ENCODE data around the gene MYL9.

MYL9 gene

GRCh38 chr20:36526521-36527011, 14.8 kb upstream of the MYL9 start:
- no peak for DNase-seq

GRCh38 chr20:36527331-36528125, 13.8 kb upstream of the MYL9 start:
- peak in 1 of 2 experiments; percentile 15 for DNase-seq

GRCh38 chr20:36528176-36528874, 13.0 kb upstream of the MYL9 start:
- DNase-seq = no peak

- DNase-seq = no peak
Observed at GRCh38 chr20:36528875-36529417, 12.4 kb upstream of the MYL9 start.

- DNase-seq = peak in 1 of 2 experiments; percentile 73
Observed at GRCh38 chr20:36532388-36532787, 8.9 kb upstream of the MYL9 start.

GRCh38 chr20:36532822-36533221, 8.5 kb upstream of the MYL9 start:
- DNase-seq = no peak

GRCh38 chr20:36538026-36538722, 3.1 kb upstream of the MYL9 start:
- no peak for DNase-seq

- DNase-seq = no peak
Observed at GRCh38 chr20:36540551-36541211, 638 bp upstream of the MYL9 start.

GRCh38 chr20:36541768-36542488, 609 bp downstream of the MYL9 start:
- DNase-seq = peak in 1 of 2 experiments; percentile 21

GRCh38 chr20:36542516-36543183, 1.3 kb downstream of the MYL9 start:
- no peak for DNase-seq

- no peak for DNase-seq
Observed at GRCh38 chr20:36543184-36544133, 2.1 kb downstream of the MYL9 start.

GRCh38 chr20:36544134-36545018, 3.1 kb downstream of the MYL9 start:
- no peak for DNase-seq

- no peak for DNase-seq
Observed at GRCh38 chr20:36546111-36546736, 4.9 kb downstream of the MYL9 start.

- DNase-seq = no peak
Observed at GRCh38 chr20:36547186-36548005, 6.1 kb downstream of the MYL9 start.

- peak in 1 of 2 experiments; percentile 59 for DNase-seq
Observed at GRCh38 chr20:36548006-36548315, 6.6 kb downstream of the MYL9 start.

GRCh38 chr20:36548704-36549627, 7.6 kb downstream of the MYL9 start:
- no peak for DNase-seq

GRCh38 chr20:36549628-36549941, 8.3 kb downstream of the MYL9 start:
- DNase-seq = no peak

Measured in NCI-H526 (cell line).